Umbilical cord (tissue), 2 donors: Measurements from ENCODE around the gene MCTP1. TPM values are rescaled to one million over a fixed set of nuclear protein-coding genes. Genes with fewer than 3 reads are reported as not detected.

Experiments
- DNase-seq: peaks from one replicate; pipeline ENCODE4 v3.0.0-alpha.2; 2015; ENCODE audit warnings: low spot score
- total RNA-seq: library from RNA; depleted of rRNA; stranded (reverse); fragments of >200 nt; gene quantifications from one replicate; pipeline ENCODE4 v1.2.3, GENCODE V29; 2014; ENCODE audit warnings: low replicate concordance; ENCODE audit not compliant: insufficient read depth

MCTP1 gene
- total RNA-seq, 1 donor from 2014 or later = 24.8 TPM

- no peak for DNase-seq
These were observed 466.0 kb downstream of the MCTP1 start for GRCh38 chr5:94818904-94819303.

DNA sequence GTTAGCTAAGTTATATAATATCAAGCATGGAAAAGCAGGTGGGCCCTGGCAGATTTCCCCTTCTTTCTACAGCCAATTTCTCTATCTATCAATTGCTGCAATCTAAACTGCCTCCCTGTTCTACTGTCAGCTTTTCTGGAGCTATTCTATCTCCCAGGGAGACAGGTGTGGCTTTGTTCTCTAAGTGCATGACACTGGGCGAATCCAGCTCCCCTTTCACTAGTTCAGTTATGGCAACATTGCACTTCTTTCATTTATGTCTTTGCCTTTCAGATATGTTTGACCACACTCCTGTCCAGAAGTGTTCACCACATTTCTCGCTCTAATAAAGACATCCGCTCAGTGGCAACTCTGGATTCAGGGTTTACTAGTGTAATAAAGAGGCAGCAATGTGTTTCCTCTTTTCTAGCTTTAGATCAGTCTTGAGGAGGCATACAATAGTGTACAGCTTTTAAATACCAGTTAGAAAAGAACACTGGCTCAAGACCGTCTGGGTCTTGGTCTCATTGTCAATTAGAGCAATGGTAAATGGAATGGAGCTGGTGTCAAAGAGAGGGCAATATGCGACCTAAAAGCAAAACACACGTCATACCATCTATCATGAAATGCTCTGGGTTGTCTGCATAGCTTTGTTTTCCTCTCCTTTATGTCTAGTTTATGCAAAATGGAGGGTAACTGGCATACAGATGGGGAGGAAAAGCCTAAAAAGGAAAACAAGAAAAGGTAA is 469.4 kb downstream of the MCTP1 start:
- no peak for DNase-seq

DNA sequence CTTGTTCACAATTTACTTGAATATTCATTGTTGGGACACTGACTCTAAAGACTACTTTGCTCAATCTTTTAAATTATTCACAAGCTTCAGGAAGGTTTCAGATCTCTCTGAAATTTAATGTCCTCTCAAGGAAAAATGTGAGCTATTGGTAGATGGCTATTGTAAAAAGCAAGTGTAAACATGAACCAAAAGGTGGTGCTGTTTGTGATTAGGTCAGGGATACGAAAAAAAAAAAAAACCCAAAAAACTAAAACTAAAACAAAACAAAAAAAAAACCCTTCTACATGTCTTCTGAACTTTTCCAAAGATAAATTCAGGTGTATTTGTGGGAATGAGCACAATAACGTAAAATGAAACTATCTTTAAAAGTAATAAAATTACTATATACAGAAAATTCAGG is 472.7 kb downstream of the MCTP1 start:
- no peak for DNase-seq

DNA sequence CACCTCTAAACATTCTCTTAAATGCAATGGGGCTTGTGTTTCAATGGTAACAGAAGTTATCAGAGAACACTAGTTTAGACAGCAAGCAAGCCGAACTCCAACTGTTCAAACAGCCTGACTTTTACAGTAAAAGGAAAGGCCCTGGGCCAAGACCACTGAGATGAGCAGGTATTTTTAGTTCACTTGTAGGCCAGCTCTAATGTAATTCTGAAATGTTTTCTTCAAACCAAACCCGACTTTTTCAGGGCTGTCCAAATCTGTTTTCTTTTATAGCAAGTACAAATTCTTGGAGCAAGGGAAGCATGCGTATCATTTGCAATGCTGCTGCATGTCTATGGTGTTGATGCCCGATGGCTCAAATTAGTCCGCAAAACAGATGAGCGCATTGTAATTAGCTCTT is 473.6 kb downstream of the MCTP1 start:
- DNase-seq = no peak

GRCh38 chr5:94810877-94811276 is 474.0 kb downstream of the MCTP1 start:
- no peak for DNase-seq

DNA sequence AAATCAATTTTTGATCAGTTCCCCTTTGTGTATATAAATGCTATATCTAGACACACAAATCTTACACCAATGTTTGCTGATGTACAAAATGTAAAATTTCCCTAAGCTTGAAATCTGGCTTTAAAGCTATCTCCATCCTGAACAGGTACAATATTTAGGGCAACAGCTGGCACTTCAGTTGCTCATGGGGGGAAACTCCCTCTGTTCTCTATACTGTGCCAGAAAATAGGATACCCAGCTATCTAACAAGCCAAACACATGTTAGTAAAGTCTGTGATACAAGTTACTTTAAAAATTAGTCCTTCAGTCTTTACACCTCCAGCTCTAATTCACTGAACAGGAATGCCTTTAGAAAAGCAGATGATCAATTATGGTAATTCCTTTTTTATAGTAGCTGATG is 474.6 kb downstream of the MCTP1 start:
- no peak for DNase-seq

DNA sequence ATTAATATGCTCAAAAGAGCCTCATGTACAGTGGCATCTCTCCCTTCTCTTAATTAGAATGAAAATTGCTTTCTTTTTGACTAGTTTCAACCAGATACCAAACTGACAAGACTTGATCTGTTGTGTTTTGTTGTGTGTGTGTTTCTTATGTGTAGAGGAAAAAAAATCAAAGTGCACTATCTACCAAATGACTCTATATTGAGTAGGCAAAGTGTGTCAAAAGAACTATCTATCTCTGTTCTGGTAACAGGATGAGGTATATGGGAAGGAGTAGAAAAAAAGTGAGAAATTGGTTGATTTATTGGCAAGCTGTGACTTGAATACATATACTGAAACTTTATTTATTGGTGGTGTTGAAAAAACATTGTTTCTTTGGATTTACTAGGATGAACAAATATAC is 476.4 kb downstream of the MCTP1 start:
- no peak for DNase-seq

GRCh38 chr5:94807985-94808384 is 476.9 kb downstream of the MCTP1 start:
- DNase-seq = no peak

GRCh38 chr5:94802450-94802849 is 482.4 kb downstream of the MCTP1 start:
- no peak for DNase-seq

- DNase-seq = no peak
These were observed 488.3 kb downstream of the MCTP1 start for GRCh38 chr5:94796586-94796985.

- DNase-seq = no peak
These were observed 491.1 kb downstream of the MCTP1 start for GRCh38 chr5:94793816-94794198.

- DNase-seq = no peak
These were observed 491.6 kb downstream of the MCTP1 start for GRCh38 chr5:94793113-94793815.

- DNase-seq = no peak
These were observed 493.1 kb downstream of the MCTP1 start for GRCh38 chr5:94791829-94792228.

DNA sequence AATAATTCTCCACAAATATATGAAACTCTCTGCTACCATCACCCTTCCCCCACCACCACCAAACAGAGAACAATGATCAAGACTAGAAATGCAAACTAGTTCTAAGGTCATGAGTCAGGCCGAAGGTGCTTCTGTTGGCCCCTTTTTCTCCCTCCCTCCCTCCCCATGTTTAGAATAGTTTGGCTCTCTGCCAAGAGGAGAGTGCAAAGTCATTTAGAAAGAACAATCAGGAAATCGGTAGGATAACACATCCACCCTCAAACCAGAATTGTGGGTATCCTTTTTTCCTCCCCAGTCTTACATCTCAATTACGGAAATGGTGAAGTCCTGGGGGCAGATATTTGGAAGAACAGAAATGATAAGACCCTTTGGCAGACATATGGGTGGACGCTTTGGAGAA is 496.4 kb downstream of the MCTP1 start:
- no peak for DNase-seq

GRCh38 chr5:94784536-94785505 is 500.1 kb downstream of the MCTP1 start:
- DNase-seq = no peak

GRCh38 chr5:94782383-94782782 is 502.5 kb downstream of the MCTP1 start:
- no peak for DNase-seq

- DNase-seq = no peak
These were observed 505.2 kb downstream of the MCTP1 start for GRCh38 chr5:94779684-94780083.

DNA sequence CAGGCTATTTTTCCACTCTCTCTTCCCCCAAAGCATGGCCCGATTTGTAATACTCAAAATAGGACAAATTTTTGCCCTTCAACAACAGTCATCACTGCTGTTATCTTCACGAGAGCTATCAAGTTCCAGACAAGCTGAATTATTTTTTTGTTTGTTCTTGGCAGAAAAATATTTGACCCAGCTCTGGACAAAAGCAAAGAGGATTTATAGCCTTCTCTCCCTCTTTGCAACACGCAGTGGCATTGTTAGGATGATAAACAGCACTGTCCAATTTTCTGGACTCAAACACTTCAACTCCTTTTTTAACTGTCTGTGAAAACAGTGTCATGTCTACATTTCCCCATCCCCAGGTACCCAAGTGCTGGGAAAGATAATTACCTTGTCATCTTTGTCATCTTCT is 506.2 kb downstream of the MCTP1 start:
- DNase-seq = no peak

DNA sequence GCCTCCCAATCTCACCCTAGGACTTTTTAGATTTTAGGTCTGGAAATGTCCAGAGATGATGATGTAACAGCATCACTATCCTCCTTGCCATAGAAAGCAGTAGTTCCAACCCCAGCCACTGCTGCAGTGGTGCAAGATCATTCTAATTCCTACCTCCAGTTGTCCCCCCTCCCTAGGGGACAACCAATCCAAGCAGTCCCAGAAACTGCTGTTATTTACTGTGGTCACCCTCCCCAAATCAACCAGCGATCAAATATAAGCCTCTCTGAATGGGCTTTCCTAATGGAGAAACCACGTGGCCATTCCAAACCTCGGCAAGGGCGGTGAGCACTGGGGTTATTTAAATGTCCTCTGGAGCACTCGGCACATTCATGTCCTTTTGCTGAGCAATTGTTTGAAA is 506.6 kb downstream of the MCTP1 start:
- DNase-seq = no peak

DNA sequence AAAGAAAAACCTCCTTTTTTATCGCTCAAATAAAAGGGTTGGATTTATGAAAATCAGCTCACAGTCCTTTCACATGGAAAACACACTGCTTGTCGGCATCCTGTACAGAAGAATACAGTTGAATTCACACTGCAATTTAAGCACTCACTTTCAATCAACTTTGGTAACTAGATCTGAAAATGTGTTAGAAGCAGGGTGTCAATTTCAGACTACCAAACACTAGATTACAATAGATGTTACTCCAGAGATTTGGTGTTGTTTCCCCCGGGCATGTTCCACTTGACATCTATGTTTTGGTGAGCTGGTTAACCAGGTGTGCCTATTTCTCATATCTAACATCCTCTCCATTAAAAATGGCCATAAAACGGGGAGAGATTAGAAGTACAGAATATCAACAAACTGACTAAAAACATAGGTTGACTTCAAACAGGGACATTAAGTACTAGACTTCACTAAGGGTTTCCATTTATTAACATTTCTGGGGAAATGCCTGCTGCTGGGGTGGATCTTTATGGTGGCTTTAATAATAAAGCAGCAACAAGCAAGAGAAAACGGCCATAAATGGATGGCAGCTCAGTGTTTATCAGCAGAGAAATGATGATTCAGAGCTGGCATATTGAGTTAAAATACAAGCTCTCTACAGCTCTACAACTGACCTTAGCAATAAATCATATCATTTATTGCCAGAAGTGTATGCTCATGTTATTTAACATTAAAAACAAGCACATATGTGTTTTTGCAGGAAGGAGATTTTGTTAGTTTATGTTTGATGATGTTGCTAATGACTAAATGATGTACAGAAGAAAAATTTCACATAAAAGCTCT is 507.6 kb downstream of the MCTP1 start:
- peak; percentile 65 for DNase-seq

DNA sequence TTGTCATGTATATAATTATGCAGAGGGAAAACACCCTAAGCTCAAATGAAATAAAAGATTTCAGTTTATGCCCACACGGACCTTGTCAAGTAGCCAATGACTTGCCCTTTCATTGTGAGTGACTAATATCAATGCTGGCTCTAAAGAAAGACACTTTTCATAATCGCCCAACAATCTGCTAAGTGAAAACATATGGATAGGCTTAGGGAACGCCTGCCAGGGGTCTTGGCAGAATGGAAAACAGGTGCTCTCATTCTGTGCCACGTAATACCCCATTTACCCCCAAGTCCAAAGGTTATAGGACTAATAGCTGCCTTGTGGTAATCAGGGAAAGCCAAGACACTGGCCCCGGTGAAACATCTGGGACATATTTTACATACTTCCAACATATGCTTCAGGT is 508.7 kb downstream of the MCTP1 start:
- DNase-seq = no peak
